Nephron (organoid): ENCODE measurements around the gene RGS1.

ENCODE experiments used
- H3K27ac Mint-ChIP-seq, 3 experiments: 2 replicates each; pipeline ENCODE4 v1.8.0; 2020; ENCODE audit warnings: mixed read lengths in 3 of 3, mild to moderate bottlenecking in 2 of 3, moderate library complexity in 1 of 3
- H3K27me3 Mint-ChIP-seq: 2 replicates; pipeline ENCODE4 v1.8.0; 2021; ENCODE audit warnings: low read depth, mild to moderate bottlenecking, moderate library complexity, mixed read lengths
- H3K36me3 Mint-ChIP-seq: 2 replicates; pipeline ENCODE4 v1.8.0; 2020; ENCODE audit warnings: low read depth, mixed read lengths
- H3K4me1 Mint-ChIP-seq: 2 replicates; pipeline ENCODE4 v1.8.0; 2020; ENCODE audit warnings: mixed read lengths
- H3K4me3 Mint-ChIP-seq, 3 experiments: 2 replicates each; pipeline ENCODE4 v1.8.0; 2020; ENCODE audit warnings: mild to moderate bottlenecking in 3 of 3, mixed read lengths in 3 of 3, moderate library complexity in 2 of 3
- H3K9me3 Mint-ChIP-seq: 2 replicates; pipeline ENCODE4 v1.8.0; 2020; ENCODE audit warnings: mixed read lengths
- TF ChIP-seq, protein P1 (sequence below), 3 experiments: fragments of 200-600 bp; sonication (generic); IDR thresholded peaks; one replicate each; pipeline ENCODE4 v1.5.0; 2021; ENCODE audit warnings: antibody characterized with exemption in 3 of 3; ENCODE audit not compliant: unreplicated experiment in 3 of 3

The RGS1 gene

DNA sequence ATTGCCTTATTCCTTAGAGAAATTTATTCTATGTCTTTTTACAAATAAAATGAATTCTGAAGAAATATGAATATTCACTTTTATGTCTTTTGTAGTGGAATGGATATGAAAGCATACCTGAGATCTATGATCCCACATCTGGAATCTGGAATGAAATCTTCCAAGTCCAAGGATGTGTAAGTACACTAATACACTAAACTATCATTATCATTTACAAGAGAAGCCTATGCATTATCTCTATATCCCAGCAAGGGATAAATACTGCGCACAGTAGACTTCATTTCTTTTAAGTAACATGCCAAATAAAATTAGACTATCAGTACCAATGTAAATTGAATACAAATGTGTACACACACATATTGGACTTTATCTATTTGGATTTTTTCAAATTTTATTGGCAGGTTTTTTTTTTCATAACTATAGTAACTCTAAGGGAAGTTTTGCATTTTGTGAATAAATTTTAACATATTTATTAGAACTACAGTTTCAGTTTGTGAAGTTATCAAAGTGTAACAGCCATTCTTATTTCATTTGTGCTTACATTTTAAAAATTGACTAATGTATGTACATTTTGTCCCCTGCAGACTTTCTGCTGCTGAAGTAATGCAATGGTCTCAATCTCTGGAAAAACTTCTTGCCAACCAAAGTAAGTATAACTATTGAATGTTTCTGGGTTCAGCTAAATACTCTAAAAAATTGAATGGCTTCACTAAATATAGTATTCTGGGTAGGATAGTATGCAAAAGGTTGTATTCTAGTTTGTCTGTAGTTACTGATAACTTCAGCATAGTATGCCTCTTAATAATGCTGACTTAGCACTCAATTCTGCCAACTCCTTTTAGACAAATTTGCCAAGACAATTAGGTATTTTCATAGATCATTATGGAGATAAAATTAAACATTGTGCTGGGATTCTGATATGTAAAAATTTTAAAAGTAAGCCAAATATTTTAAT is 894 bp downstream of the RGS1 start:
- Mint-ChIP-seq H3K27me3 (no peaks in the 10 kb centered on the region), H3K36me3 (no peaks in the 10 kb centered on the region), H3K27ac (no peak overlapping the region), H3K9me3 (no peaks in the 10 kb centered on the region), H3K4me3 (no peak overlapping the region), H3K4me1 (no peaks in the 10 kb centered on the region)
- TF ChIP-seq, protein P1, sequence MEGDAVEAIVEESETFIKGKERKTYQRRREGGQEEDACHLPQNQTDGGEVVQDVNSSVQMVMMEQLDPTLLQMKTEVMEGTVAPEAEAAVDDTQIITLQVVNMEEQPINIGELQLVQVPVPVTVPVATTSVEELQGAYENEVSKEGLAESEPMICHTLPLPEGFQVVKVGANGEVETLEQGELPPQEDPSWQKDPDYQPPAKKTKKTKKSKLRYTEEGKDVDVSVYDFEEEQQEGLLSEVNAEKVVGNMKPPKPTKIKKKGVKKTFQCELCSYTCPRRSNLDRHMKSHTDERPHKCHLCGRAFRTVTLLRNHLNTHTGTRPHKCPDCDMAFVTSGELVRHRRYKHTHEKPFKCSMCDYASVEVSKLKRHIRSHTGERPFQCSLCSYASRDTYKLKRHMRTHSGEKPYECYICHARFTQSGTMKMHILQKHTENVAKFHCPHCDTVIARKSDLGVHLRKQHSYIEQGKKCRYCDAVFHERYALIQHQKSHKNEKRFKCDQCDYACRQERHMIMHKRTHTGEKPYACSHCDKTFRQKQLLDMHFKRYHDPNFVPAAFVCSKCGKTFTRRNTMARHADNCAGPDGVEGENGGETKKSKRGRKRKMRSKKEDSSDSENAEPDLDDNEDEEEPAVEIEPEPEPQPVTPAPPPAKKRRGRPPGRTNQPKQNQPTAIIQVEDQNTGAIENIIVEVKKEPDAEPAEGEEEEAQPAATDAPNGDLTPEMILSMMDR (IDR thresholded peaks at IDR 0.05; ENCODE audit: unreplicated experiment in 3 of 3) = no peak

DNA sequence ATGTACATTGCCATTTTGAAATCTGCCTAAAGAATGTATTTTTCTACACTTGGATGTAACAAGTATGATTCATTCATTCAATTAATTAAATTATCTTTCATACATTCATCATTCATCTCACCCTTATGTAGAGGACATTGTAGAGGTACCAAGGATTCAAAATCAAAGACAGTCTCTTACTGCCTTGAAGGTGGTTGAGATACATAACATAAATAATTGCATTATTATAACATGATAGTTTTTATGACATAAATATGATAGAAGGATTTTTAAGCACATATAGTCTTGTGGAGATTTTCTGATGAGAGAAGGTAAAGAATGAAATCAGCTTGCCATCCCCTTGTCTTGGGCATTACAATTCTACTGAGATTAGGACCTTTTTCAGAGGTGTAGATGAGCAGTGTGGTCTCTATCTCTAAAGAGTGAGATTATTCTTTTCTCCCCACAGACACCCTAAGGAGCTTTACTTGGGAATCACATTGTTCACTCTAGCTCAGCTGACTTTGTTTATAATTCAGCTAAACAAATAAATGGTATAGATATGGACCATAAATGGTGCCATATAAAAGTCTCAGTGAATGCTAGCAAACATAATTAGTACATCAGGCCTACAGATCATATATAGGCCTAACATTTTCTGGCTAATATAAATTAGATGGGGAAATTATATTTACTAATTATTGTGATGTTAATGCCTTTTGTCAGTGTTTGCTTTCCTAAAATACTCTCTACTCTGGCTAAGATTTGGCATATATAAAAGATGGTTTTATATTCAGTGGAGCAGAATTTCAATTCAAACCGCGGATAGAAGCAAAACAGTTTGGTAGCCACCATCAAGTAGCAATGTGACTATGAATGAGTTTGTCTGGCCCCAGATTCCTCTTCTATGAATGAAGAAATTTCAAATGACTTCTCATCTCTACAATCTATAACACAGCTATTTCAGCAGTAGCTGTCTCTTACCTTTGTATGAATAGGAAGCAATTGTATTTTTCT is 1.9 kb downstream of the RGS1 start:
- H3K4me3 Mint-ChIP-seq = no peak overlapping the region
- TF ChIP-seq, protein P1 (IDR thresholded peaks at IDR 0.05; ENCODE audit: unreplicated experiment in 3 of 3) = no peak
- H3K27ac Mint-ChIP-seq = no peak overlapping the region
- no peaks in the 10 kb centered on the region for H3K36me3 Mint-ChIP-seq
- H3K9me3 Mint-ChIP-seq = no peaks in the 10 kb centered on the region
- H3K27me3 Mint-ChIP-seq = no peaks in the 10 kb centered on the region
- no peaks in the 10 kb centered on the region for H3K4me1 Mint-ChIP-seq

DNA sequence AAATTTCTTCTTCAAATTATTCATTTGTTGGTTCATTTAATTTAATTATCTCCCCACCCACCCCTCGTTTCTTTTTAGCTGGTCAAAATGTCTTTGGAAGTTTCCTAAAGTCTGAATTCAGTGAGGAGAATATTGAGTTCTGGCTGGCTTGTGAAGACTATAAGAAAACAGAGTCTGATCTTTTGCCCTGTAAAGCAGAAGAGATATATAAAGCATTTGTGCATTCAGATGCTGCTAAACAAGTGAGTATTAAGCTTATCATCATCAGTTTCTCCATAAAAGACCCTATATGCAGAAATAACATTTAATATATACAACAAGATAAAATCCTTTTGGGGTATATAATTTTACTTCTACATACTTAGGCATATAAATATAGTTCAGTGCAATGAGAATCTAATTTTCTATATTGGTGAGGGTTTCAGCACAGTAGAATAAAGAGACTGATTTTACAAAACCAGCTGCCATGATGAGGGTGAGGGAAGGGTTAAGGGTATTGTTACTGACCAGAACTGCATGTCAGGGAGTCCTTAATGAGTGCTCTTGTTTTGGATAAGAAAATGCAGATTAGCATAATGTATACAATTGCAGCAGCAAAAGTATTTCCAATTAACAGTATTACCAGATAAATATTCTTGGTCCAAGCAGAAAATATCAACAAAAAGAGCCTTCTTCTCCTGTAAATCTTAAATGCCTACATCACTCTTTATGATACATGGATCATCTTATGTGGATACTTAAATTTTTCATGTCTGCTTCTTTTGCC is 2.8 kb downstream of the RGS1 start:
- Mint-ChIP-seq H3K27ac (no peak overlapping the region), H3K27me3 (no peaks in the 10 kb centered on the region), H3K9me3 (no peaks in the 10 kb centered on the region), H3K36me3 (no peaks in the 10 kb centered on the region), H3K4me1 (no peaks in the 10 kb centered on the region), H3K4me3 (no peak overlapping the region)
- TF ChIP-seq, protein P1 (IDR thresholded peaks at IDR 0.05; ENCODE audit: unreplicated experiment in 3 of 3) = no peak

DNA sequence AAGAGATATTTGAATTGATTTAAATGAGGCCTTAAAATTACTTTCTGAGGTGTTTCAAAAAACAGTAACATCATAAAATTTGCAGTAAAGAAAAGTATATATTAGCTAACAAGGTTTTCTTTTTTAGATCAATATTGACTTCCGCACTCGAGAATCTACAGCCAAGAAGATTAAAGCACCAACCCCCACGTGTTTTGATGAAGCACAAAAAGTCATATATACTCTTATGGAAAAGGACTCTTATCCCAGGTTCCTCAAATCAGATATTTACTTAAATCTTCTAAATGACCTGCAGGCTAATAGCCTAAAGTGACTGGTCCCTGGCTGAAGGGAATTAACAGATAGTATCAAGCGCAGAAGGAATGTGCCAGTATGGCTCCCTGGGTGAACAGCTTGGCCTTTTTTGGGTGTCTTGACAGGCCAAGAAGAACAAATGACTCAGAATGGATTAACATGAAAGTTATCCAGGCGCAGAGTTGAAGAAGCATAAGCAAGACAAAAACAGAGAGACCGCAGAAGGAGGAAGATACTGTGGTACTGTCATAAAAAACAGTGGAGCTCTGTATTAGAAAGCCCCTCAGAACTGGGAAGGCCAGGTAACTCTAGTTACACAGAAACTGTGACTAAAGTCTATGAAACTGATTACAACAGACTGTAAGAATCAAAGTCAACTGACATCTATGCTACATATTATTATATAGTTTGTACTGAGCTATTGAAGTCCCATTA is 3.6 kb downstream of the RGS1 start:
- Mint-ChIP-seq H3K4me1 (no peaks in the 10 kb centered on the region), H3K9me3 (no peaks in the 10 kb centered on the region), H3K27ac (no peak overlapping the region), H3K4me3 (no peak overlapping the region), H3K36me3 (no peaks in the 10 kb centered on the region), H3K27me3 (no peaks in the 10 kb centered on the region)
- TF ChIP-seq, protein P1 (IDR thresholded peaks at IDR 0.05; ENCODE audit: unreplicated experiment in 3 of 3) = no peak

DNA sequence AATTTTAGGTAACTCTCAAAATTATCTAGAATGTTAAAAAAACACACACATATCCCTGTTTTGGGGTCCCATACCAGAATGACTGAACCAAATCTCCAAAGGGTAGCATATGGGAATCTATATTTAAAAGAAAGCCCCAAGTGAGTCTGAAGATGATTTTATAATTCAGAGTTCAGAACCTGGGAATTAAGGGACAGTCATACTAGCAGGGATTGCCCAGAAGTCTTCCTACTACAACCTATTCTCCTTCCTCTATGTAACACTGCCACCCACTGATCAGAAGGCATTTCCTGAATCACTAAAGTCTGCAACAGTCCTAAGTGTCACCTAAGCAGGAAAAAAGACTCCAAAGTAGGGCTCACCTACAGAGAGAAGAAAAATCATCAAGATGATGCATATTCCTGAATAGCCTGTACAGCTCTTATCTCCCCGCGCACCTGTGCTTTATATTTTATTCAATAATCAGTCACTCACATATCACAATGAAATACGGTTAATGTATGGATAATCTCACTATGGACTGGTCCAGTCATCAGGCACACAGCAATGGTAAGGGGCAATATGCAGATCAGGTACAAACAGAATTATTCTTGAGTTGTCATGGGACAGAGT is 4.9 kb downstream of the RGS1 start:
- no peaks in the 10 kb centered on the region for H3K36me3 Mint-ChIP-seq
- H3K27ac Mint-ChIP-seq = no peak overlapping the region
- no peaks in the 10 kb centered on the region for H3K27me3 Mint-ChIP-seq
- H3K4me1 Mint-ChIP-seq = no peaks in the 10 kb centered on the region
- H3K9me3 Mint-ChIP-seq = no peaks in the 10 kb centered on the region
- H3K4me3 Mint-ChIP-seq = no peak overlapping the region
- TF ChIP-seq, protein P1 (IDR thresholded peaks at IDR 0.05; ENCODE audit: unreplicated experiment in 3 of 3) = peak; percentile 31 to 35 (median 31)
